HepG2 (cell line): ENCODE results near the gene HMCN1. TPM values are rescaled to one million over a fixed set of nuclear protein-coding genes. Genes with fewer than 3 reads are reported as not detected.

Experiments
- ATAC-seq: fragments of 200-7000 bp; cut with Tn5 transposase; 3 replicates; pipeline ENCODE4 v1.9.1; 2020; ENCODE audit warnings: mild to moderate bottlenecking, moderate library complexity
- BruUV-seq: library from RNA; stranded (reverse); fragments of 400-500 nt; replicated peaks from 2 replicates; lab custom pipeline; 2021; lab: Mats Ljungman, UMichigan
- CTCF ChIA-PET: fragments of 300-600 bp; formaldehyde crosslinking; extraction: SDS; loops from one replicate; lab custom pipeline; 2021; ENCODE audit warnings: low total read pairs, inconsistent platforms, low intra/inter-chr PET ratio; lab: Yijun Ruan, JAX
- POLR2A ChIA-PET: fragments of 350-600 bp; sonication (Branson Sonifier 250); formaldehyde crosslinking; loops from one replicate; lab custom pipeline; 2020; ENCODE audit warnings: antibody characterized with exemption, inconsistent platforms; lab: Yijun Ruan, JAX
- DNase-seq: peaks from one replicate; pipeline ENCODE4 v3.0.0-alpha.2; 2015; ENCODE audit warnings: low spot score
- FAIRE-seq: peaks from 3 replicates; lab custom pipeline; 2011; peaks lifted over from hg19 to GRCh38; lab: Jason Lieb, UNC
- H2AFZ ChIP-seq: one replicate; pipeline ENCODE4 v1.6.1; 2011; ENCODE audit warnings: low read length, inconsistent platforms
- H3K27ac ChIP-seq: fragments of 300-600 bp; 3 replicates; pipeline ENCODE4 v1.8.0; 2011; ENCODE audit warnings: mixed run types, mild to moderate bottlenecking, mixed read lengths, low read length, inconsistent platforms; ENCODE audit not compliant: insufficient read depth; ENCODE audit errors: extremely low read length
- H3K27me3 ChIP-seq, 2 experiments: fragments of 200-600 bp in 1 of 2; 2 replicates in 1 of 2; 3 replicates in 1 of 2; pipeline versions ENCODE4 v1.6.0 to v1.8.0; 2011; ENCODE audit warnings: low read length in 2 of 2, mild to moderate bottlenecking in 2 of 2, moderate library complexity in 2 of 2, inconsistent platforms in 1 of 2; ENCODE audit not compliant: insufficient read depth in 2 of 2, control insufficient read depth in 1 of 2
- H3K36me3 ChIP-seq, 2 experiments: fragments of 200-600 bp in 1 of 2; replicated peaks in 1 of 2; 2 replicates in 1 of 2; 3 replicates in 1 of 2; pipeline versions ENCODE4 v1.5.1 to v1.8.0; 2011; ENCODE audit warnings: low read length in 2 of 2, inconsistent platforms in 1 of 2; ENCODE audit not compliant: insufficient read depth in 2 of 2, control insufficient read depth in 1 of 2
- H3K4me1 ChIP-seq: 2 replicates; pipeline ENCODE4 v1.5.1; 2012; ENCODE audit warnings: low read length, inconsistent platforms; ENCODE audit not compliant: insufficient read depth
- H3K4me2 ChIP-seq: 2 replicates; pipeline ENCODE4 v1.6.0; 2011; ENCODE audit warnings: low read depth, low read length, inconsistent platforms
- H3K4me3 ChIP-seq, 3 experiments: fragments of 200-600 bp in 1 of 3; sonication (generic), shearing (Covaris generic) in 1 of 3; replicated peaks in 1 of 3; 2 replicates each; pipeline ENCODE4 v1.5.1; 2011 to 2016; ENCODE audit warnings: low read length in 3 of 3, inconsistent platforms in 2 of 3, low read depth in 2 of 3, mild to moderate bottlenecking in 2 of 3, control low read depth in 1 of 3, mixed read lengths in 1 of 3; ENCODE audit not compliant: insufficient read depth in 1 of 3
- H3K79me2 ChIP-seq: one replicate; pipeline ENCODE4 v1.6.1; 2011; ENCODE audit warnings: low read length, inconsistent platforms; ENCODE audit not compliant: insufficient read depth
- H3K9ac ChIP-seq: 2 replicates; pipeline ENCODE4 v1.6.0; 2011; ENCODE audit warnings: mild to moderate bottlenecking, low read depth, low read length, inconsistent platforms; ENCODE audit not compliant: insufficient read depth
- H3K9me3 ChIP-seq: 2 replicates; pipeline ENCODE4 v1.5.1; 2012; ENCODE audit warnings: mild to moderate bottlenecking, low read length
- H4K20me1 ChIP-seq: 2 replicates; pipeline ENCODE4 v1.6.0; 2011; ENCODE audit warnings: inconsistent platforms, mild to moderate bottlenecking, low read length, moderate library complexity; ENCODE audit not compliant: insufficient read depth
- CREB3 ChIP-seq: sonication (generic); formaldehyde crosslinking; IDR thresholded peaks from 2 replicates; pipeline ENCODE4 v1.5.0; 2020; ENCODE audit warnings: missing genetic modification reagents
- EED ChIP-seq: sonication (generic); formaldehyde crosslinking; IDR thresholded peaks from 2 replicates; pipeline ENCODE4 v1.5.0; 2020; ENCODE audit warnings: mild to moderate bottlenecking, missing genetic modification reagents
- GLMP ChIP-seq: sonication (generic); formaldehyde crosslinking; IDR thresholded peaks from 2 replicates; pipeline ENCODE4 v1.9.0; 2021; ENCODE audit warnings: missing genetic modification reagents, mild to moderate bottlenecking, borderline replicate concordance
- HMG20A ChIP-seq: IDR thresholded peaks from 2 replicates; pipeline ENCODE4 v1.6.1; 2016; ENCODE audit warnings: borderline replicate concordance
- HOXA9 ChIP-seq: sonication (generic); formaldehyde crosslinking; IDR thresholded peaks from 2 replicates; pipeline ENCODE4 v1.8.1; 2022; ENCODE audit warnings: missing genetic modification reagents, mild to moderate bottlenecking, moderate library complexity, borderline replicate concordance
- MBNL3 ChIP-seq: fragments of 250-450 bp; sonication (Bioruptor Pico); conservative IDR thresholded peaks from 2 replicates; pipeline ENCODE4 v1.8.0; 2022; ENCODE audit warnings: mild to moderate bottlenecking, inconsistent platforms
- NFKB2 ChIP-seq: sonication (generic); formaldehyde crosslinking; IDR thresholded peaks from 2 replicates; pipeline ENCODE4 v1.4.0; 2020; ENCODE audit warnings: missing genetic modification reagents, borderline replicate concordance
- NPAS2 ChIP-seq: sonication (generic); formaldehyde crosslinking; IDR thresholded peaks from 2 replicates; pipeline ENCODE4 v1.8.0; 2022; ENCODE audit warnings: mild to moderate bottlenecking, missing genetic modification reagents, borderline replicate concordance
- RBFOX2 ChIP-seq: fragments of 200-400 bp; formaldehyde crosslinking; IDR thresholded peaks from 2 replicates; pipeline ENCODE4 v1.6.1; 2017; ENCODE audit warnings: low read depth, mild to moderate bottlenecking, low read length
- RORA ChIP-seq: sonication (generic); formaldehyde crosslinking; IDR thresholded peaks from 2 replicates; pipeline ENCODE4 v1.5.0; 2020; ENCODE audit warnings: mild to moderate bottlenecking, missing genetic modification reagents, moderate library complexity
- U2AF2 ChIP-seq: fragments of 200-400 bp; formaldehyde crosslinking; IDR thresholded peaks from 2 replicates; pipeline ENCODE4 v1.6.1; 2017; ENCODE audit warnings: low read depth, mild to moderate bottlenecking, low read length
- ZFP90 ChIP-seq: sonication (generic); formaldehyde crosslinking; IDR thresholded peaks from 2 replicates; pipeline ENCODE4 v1.8.0; 2022; ENCODE audit warnings: missing genetic modification reagents, mild to moderate bottlenecking, inconsistent platforms, borderline replicate concordance
- ZNF441 ChIP-seq: sonication (generic); formaldehyde crosslinking; IDR thresholded peaks from 2 replicates; pipeline ENCODE4 v1.7.0; 2021; ENCODE audit warnings: missing genetic modification reagents, borderline replicate concordance
- ZNF549 ChIP-seq: sonication (generic); formaldehyde crosslinking; IDR thresholded peaks from 2 replicates; pipeline ENCODE4 v1.5.0; 2020; ENCODE audit warnings: missing genetic modification reagents
- ZZZ3 ChIP-seq: sonication (generic); formaldehyde crosslinking; IDR thresholded peaks from 2 replicates; pipeline ENCODE4 v1.4.0; 2020; ENCODE audit warnings: missing genetic modification reagents, mild to moderate bottlenecking, borderline replicate concordance
- WGBS: methylation state at CpG from one replicate; pipeline ENCODE4 v1.1.6; 2017; ENCODE audit warnings: low lambda C conversion rate; 5-methylcytosine and 5-hydroxymethylcytosine counted together
- in situ Hi-C: cut with HindIII; loops from 2 replicates; pipeline ENCODE4 v1.10.0; 2017; ENCODE audit warnings: low pct_unique_long_range_greater_than_20kb; ENCODE audit not compliant: extremely low pct_ligation_motif_present
- intact Hi-C: fragments of 100-400 bp; cut with micrococcal nuclease; formaldehyde crosslinking; loops from one replicate; pipeline ENCODE4 v1.10.0; 2022; ENCODE audit not compliant: unreplicated experiment
- polyA plus RNA-seq, 8 experiments: library from polyadenylated mRNA; depleted of rRNA in 3 of 8; stranded (reverse) in 7 of 8; unstranded in 1 of 8; fragments of >200 nt; fragmentation: Illumina TruSeq in 4 of 8; extraction: Trizol in 4 of 8; gene quantifications; 2 replicates each; pipeline versions ENCODE4 v1.2.1 to v1.2.3, GENCODE V29; 2011 to 2016; ENCODE audit warnings: low read depth in 4 of 8, missing spikeins in 1 of 8, mixed read lengths in 1 of 8; ENCODE audit not compliant: insufficient read depth in 1 of 8
- total RNA-seq, 5 experiments: library from RNA; depleted of rRNA; stranded (reverse); fragments of >200 nt; fragmentation: Illumina TruSeq; extraction: Trizol; gene quantifications; 2 replicates each; pipeline ENCODE4 v1.2.3, GENCODE V29; 2016; ENCODE audit warnings: low read depth in 1 of 5

Gene HMCN1
- total and polyA plus RNA-seq, 2 of the 13 experiments (the other 11 are each of a cell fraction or from before 2014, with no cell fraction given), result 0.03 TPM; not detected in 1

GRCh38 chr1:185843297-185843869 is 109.2 kb downstream of the HMCN1 start:
- no peak overlapping the region for H3K9ac ChIP-seq
- BruUV-seq, result no TSS peak
- no peak overlapping the region for H2AFZ ChIP-seq
- no peak overlapping the region for H3K27ac ChIP-seq
- 4% methylated on average over 3 of the region's 3 CpGs for WGBS
- TF ChIP-seq ZFP90 (CRISPR knock-in tag) (no peak), RBFOX2 (no peak), ZNF441 (CRISPR knock-in tag) (no peak), HOXA9 (CRISPR knock-in tag) (no peak), EED (no peak), NFKB2 (CRISPR knock-in tag) (no peak), ZNF549 (CRISPR knock-in tag) (no peak), NPAS2 (CRISPR knock-in tag) (no peak), ZZZ3 (CRISPR knock-in tag) (no peak), MBNL3 (CRISPR knock-in tag) (no peak), HMG20A (no peak), RORA (no peak), U2AF2 (no peak), GLMP (CRISPR knock-in tag) (no peak), CREB3 (no peak)
- TF ChIP-seq, all 625 proteins: peak for 0
- H3K9me3 ChIP-seq, result no peaks in the 10 kb centered on the region
- H3K36me3 ChIP-seq, result no peaks in the 10 kb centered on the region
- no peaks in the 10 kb centered on the region for H4K20me1 ChIP-seq
- H3K27me3 ChIP-seq, result no peaks in the 10 kb centered on the region
- no peak for ATAC-seq
- in situ Hi-C loops, result no loop called here
- H3K4me3 ChIP-seq, result no peak overlapping the region
- intact Hi-C loops, result no loop called here
- H3K79me2 ChIP-seq, result no peaks in the 10 kb centered on the region
- CTCF ChIA-PET, result no interaction called here
- FAIRE-seq, result no peak
- no peaks in the 10 kb centered on the region for H3K4me1 ChIP-seq
- POLR2A ChIA-PET, result no interaction called here
- no peak for DNase-seq
- H3K4me2 ChIP-seq, result no peak overlapping the region
